GM19099 (cell line): Measurements from ENCODE around the gene PRKD2.

Source experiments
- POLR2A ChIP-seq: IDR thresholded peaks from 3 replicates; pipeline ENCODE4 v1.6.1; 2011; ENCODE audit warnings: low read depth; ENCODE audit not compliant: insufficient read length; ENCODE audit errors: extremely low read depth

Gene PRKD2

GRCh38 chr19:46626446-46626845, 90.5 kb downstream of the PRKD2 start:
- TF ChIP-seq POLR2A = no peak

- no peak for TF ChIP-seq POLR2A
These were observed 91.2 kb downstream of the PRKD2 start for GRCh38 chr19:46625731-46626130.

- TF ChIP-seq POLR2A = peak; percentile 30
These were observed 91.8 kb downstream of the PRKD2 start, which contains the start of gene PTGIR for GRCh38 chr19:46624958-46625661. TSS of gene PTGIR (minus strand) at chr19:46625089. CDS start at chr19:46624225, 864 bp downstream.
